ENCODE results near the gene ZNF106.

ZNF106 gene

DNA sequence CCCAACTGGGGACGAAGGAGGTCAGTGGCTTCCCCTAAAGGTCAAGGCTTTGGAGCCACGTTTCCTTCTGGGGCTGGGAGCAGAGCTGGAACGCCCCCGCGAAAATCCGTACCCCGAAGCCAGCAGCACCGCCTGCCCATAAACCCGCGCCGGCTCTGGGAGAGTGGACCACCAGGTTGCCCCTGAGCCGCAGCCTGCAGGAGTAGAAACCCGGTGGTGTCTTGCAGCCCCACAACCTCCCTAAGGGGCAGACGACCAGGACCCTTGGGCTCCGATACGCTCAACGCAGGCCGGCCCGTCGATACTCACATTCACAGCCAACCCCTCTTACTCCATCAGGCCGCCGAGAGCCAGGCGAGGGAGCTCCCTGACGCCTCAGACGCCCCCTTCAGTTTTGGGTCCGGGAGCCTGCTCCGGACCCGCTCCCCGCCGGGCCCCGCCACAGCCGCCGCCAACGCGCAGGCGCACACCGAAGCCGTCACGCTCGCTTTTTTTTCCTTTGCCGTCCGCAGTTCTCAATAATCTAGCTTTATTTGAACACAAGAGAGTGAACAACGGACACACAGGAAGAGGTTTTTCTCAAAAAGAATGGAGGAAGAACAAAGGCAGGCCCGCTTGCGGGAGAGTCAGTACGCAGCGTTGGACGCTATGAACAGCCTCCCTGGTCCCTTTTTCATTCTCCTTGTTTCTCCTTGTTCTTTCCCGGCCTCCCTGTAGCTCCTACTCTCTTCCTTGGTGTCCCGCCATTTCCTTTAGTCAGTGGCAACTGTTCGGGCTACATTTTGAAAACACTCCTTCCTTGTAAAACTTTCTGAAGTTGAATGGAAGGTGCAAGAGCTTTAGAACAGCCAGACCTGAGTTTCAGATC lies at the start of gene ZNF106:
Gene ZNF106, minus strand, starts transcription at position 471 of the 868 bp plus-strand sequence. CDS start 18,852 bp downstream, outside the sequence.
- DNase-seq: peak; percentile 94

DNA sequence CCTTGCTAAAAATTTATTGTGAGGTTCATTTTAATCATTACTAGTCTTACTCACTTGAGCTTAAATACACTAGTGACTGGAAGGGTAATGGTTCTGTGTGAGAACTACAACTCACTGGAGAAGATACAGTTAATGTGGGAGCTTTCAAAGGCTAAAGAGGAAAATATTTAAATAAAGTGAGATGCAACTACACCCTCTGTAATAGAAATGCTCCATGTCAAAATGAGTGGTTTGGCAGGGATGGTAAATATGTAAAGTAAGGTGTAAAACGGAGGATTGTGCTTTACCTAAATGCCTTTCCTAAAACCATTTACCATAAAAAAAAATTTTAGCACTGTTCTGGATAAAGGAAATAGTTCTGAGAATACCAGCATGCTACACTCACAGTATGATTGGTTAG lies 42.3 kb upstream of the ZNF106 start:
- DNase-seq: no peak

DNA sequence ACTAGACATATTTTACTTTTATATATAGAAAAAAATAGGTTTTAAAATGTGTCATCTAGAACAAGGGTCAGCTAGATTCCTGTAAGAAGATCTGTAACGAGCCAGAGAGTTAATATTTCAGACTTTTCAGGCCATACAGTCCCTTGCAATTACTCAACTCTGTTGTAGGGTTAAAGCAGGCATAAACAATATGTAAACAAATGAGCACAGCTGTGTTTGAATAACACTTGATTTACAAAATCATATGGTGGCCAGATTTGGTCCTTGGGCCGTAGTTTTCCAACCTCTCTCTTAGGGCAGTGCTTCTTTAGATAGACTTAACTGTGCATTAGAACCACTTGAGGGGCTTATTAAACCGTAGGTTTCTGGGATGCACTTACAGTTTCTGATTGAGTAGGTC lies 38.0 kb upstream of the ZNF106 start:
- DNase-seq: no peak

DNA sequence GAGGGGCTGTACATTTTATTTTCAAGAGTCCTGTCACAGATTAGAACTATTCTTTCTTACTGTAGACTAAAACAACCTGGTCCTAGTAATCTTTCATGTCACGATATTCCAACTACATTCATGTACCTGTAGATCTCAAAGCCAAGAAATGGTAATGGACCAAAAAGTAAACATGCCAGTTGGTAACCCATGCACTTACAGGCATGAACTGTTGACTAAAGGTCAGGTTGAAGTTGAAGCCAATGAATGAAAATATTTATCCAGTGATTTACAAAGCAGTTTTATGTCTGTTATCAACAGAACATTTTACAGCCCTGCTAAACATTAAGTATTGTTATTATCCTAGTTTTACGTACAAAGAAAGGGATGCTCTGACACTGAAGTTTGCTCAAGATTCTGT lies 32.4 kb upstream of the ZNF106 start:
- DNase-seq: no peak

DNA sequence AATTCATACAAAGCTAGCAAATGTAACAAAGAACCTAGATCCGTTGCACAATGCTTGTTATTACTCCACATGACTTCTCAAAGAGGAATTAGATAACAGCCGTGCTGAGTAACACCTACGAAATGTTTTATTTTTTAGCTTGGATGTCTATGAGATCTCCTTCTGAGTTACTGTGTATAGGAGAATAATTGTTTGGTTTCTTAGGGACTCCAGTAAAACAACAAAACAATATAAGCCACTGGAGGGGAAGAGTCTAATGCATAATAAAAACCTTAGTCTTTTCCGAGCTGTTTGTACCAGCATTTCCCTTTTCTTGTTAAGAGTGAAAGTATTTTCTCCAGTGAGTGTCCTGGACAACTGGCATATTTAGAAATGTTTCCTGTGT lies 20.1 kb upstream of the ZNF106 start:
- DNase-seq: no peak

DNA sequence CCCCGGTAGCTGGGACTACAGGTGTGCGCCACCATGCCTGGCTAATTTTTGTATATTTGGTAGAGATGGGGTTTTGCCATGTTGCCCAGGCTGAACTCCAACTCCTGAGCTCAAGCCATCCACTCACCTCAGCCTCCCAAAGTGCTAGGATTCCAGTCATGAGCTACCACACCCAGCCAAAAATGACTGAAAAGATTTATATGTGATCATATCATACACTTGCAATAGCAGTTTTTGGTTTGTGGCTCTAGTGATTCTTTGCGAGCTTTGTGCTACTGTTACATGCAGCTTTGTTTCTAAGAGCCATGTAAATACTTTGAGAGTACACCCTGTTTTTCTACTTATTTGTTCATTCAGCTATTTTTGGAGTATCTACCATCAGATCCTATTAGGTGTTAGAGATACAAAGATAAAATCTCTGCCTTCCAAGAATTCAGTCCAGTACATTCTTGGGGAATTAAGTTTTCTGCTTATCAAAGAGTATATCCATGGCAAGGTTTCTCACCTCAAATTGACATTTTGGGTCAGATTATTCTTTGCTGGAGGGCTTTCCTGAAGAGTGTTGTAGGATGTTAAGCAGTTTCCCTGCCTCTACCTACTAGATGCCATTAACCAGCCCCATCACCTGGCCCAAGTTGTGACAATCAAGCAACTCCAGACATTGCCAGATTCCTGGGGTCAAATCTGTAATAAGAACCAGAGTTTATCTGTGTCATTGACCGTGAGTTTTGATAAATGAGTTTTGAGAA lies 19.5 kb upstream of the ZNF106 start:
- DNase-seq: no peak

DNA sequence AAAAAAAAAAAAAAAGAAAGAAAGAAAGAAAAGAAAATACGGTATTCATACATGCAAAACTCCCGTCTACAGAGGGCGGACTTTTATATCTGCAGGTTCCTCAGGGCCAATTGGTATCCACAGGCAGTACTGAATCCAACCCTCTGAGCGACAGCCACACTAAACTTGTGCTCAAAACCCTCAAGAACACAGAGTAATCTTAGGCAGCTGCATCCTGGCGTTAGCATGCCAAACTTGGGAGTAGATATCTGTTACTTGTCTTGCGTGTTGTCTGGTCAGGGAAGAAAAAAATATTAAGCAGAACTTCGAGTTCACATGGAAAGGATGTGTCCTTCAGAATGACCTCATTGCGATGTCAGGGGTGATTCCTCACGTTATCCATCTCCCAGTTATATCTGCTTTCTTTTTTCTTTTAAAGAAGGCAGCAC lies 17.3 kb upstream of the ZNF106 start:
- no peak for DNase-seq

DNA sequence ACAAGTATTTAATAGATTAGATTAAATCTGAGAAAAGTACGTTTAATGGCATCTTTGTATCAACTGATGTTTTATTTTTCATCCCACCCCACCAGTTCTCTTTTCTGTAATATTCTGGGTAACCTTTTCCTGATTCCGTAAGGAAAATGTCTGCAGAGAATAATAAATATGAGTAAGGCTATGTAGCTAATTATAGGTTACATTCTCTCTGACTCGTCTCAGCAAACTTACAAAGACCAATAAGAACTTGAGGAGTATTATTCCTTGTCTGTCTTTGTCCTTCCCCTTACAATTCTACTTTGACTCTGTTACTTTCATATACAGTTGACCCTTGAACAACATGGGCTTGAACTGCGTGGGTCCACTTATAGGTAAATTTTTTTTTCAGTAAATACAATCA lies 16.6 kb upstream of the ZNF106 start:
- no peak for DNase-seq

DNA sequence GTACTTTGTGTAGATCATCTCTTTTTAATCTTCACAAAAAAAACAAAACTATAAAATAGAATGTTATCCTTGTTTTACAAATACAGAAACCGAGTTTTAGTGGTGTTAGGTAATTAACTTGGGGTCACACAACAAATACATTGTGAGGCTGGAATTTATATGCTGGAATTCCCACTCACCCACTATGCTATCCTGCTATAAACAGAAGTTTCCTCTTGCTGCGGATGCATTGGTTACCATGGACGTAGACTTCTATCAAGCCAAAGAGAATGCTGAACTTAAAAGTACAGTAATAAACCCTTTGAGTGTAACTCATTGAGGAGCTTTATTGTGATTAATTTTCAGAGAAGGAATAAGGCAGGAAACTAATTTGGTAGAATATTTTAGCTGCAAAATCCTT lies 13.7 kb upstream of the ZNF106 start:
- no peak for DNase-seq

DNA sequence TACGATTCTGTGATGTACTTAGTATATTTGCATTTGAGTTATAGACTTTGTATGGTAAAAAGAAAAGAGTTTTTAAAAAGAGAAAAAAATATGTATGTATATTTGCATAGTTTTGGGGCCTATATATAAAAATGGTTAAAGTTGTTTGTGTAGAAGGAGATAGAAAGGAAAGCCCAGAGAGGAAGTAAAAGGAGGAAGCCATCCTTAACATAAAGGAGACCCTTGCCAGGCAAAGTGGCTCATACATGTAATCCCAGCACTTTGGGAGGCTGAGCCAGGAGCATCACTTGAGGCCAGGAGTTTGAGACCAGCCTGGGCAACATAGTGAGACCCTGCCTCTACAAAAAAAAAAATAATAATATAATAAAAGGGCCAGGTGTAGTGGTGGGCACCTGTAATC lies 12.9 kb upstream of the ZNF106 start:
- DNase-seq: no peak

DNA sequence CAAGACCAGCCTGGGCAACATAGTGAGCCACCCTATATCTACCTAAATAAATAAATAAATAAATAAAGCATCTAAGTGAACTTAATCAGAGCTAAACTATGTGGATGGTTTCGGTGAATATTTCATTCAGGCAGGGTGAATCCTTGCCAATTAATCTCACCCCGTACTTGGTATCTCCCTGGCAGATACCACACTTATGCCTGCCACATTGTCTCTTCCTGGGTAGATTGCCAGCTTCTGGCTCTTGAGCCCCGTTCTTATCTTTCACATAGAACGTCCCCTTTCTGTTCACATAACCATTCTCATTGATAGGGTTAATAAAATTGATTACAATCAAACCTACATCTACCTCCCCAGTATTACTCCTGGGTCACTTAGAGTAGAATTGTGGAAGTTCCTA lies 11.5 kb upstream of the ZNF106 start:
- DNase-seq: no peak

DNA sequence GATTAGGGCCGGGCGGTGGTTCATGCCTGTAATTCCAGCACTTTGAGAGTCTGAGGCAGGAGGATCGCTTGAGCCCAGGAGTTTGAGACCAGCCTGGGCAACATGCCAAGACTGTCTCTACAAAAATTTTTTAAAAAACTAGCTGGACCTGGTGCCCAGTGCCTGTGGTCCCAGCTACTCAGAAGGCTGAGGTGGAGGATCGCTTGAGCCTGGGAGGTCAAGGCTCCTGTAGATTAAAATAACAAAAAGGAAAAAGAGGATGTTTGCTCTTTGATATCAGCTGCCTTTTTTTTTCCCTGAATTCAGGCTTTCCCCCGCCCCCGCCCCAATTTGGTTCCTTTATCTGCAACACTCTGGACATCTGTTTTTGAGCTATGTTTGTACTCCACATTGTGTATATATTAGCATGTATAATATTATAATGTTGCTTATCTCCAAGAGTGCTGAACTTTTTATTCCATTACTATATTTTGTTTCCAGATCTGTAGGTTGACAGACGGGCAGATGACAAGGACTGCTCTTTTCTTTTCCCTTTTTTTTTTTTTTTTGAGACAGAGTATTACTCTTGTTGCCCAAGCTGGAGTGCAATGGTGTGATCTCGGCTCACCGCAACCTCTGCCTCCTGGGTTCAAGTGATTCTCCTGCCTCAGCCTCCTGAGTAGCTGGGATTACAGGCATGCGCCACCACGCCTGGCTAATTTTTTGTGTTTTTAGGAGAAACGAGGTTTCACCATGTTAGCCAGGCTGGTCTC lies 9.1 kb upstream of the ZNF106 start:
- DNase-seq: no peak

DNA sequence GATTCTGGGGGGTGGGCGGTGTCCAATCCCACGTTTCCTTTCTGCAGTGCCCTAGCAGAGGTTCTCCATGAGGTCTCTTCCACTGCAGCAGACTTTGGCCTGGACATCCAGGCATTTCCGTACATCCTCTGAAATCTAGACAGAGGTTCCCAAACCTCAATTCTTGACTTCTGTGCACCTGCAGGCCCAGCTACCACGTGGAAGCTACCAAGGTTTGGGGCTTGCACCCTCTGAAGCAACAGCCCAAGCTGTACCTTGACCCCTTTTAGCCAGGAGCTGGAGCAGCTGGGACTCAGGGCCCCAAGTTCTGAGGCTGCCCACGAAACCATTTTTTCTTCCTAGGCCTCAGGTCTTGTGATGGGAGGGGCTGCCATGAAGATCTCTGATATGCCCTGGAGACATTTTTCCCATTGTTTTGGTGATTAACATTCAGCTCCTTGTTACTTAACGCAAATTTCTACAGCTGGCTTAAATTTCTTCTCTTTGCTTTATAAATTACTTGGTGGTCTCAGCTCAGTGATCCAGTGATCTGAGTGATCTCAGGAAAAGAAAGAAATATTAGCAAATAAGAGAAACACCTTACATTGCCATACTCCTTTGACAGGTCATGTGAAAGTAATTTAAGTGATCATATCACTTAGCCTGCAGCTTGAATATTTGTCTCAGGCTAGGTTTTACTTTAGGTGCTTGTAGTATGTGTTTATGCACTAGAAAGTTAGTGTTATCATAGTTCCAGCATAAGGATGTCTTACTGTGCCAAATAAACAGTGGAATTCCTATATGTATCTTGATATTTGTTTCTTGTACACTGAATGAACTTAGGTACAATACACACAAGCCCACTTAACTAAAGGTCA lies 7.5 kb upstream of the ZNF106 start:
- DNase-seq: no peak

DNA sequence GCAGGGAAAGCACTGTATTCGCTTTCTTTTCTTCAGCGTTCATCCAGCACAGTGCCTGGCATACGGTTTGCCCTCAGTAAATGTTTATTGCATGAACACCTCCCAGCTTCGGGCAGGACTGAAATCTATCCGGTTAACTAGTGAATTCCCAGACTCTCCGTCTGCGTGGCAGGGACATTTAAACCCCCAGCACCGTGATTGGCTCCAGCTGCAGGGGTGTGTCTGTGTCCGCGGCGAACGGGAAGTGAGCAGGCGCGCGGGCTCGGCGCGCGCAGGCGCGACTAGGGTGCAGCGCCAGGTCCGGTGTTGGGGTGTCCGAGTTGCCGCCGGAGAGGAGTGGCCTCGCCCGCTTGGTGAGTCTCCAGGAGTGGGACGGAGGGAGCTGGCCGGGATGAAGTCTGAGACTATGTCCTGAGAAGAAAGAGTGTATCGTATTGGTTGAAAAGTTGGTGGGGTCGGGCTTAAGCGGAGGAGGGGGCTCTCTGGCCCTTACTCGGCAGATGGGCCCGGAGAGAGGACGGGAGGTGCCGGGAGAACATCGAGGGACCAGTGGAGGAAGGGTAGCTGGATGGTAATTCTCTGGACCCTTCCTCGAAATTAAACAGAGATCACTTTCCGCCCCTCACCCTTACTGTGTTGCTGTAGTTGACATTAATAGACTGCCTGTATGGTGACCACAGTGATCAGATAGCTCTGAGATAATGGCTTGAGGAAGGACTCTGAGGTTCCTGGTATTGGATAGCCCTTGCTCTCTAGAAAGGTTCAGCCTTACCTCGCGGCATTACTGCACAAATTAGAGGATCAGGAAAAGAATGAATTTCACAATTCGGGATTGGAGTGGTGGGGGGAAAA lies 4.6 kb upstream of the ZNF106 start, which contains the start of gene SNAP23:
Gene SNAP23, plus strand, starts transcription at position 274 of the 852 bp plus-strand sequence. CDS start 16,213 bp downstream, outside the sequence.
- peak; percentile 88 for DNase-seq

DNA sequence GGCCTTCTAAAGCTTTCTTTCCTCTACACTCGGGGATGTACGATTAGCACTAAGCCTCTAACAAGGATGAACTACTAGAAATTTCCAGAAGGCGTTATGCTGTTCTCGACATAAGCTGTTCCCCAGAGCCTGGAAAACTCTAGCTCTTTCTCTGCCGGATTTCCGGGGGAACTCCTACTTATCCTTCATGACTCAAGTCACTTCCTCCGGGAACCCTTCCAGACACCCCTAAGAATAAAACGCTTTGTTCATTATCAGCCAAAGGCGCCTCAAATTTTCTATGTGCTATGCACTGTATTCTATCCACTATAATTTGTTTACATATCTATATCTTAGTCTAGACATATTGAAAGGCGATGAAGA lies 4.0 kb upstream of the ZNF106 start:
- DNase-seq: peak; percentile 41

DNA sequence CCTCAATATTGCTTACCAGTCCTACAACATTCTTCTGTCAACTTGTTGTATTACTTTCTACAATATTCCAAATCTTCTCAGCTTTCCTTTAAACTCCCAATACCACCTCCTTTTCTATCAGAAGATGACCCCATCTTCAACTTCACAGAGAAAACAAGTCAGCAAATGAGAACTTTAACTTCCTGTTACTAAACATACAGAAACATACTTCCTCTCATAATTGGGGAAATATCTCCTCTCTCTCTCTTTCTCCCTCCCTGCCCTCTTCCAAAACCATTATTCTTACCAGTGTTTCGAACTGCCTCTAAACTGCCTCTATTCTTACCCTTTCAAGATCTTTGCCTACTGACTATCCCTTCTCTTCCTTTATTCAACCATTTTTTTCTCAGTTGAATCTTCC lies 2.7 kb upstream of the ZNF106 start:
- DNase-seq: no peak

DNA sequence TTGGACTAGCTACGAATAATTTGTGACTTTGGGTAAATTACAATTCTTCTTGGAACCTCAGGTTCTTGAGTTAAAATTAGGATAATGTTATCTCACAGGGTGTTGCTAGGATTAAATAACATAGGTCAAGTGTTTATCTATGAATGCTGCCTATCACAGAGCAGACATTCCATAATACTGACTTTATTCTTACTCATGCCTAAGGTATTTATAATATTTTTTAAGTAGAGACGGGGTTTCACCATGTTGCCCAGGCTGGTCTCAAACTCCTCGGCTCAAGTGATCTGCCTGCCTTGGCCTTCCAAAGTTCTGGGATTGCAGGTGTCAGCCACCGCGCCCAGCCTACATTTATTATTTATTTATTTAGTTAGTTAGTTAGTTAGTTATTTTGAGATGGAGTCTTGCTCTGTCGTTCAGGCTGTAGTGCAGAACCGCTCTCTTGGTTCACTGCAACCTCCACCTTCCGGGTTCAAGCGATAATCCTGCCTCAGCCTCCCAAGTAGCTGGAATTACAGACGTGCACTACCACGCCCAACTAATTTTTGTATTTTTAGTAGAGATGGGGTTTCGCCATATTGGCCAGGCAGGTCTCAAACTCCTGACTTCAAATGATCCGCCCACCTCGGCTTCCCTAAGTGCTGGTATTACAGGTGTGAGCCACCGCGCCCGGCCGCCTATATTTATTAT lies 741 bp upstream of the ZNF106 start:
- no peak for DNase-seq

DNA sequence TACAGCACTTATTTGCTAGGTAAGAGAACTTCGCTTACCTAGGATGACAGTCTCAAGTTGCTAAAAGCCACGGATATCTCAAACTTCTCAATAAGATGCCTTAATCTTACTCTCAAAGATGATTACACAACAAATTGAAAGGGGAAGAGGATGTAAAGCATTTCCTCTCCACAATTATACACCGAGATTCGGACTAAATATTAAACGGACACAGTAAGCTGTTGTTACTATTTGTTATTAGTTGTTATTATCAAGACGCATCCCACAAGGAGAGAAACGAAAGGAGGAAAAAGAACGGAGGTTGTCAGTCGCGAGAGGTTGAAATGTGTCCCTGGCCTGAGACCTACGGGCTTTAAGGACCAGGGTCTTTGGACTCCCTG lies 660 bp downstream of the ZNF106 start:
- DNase-seq: peak; percentile 7

DNA sequence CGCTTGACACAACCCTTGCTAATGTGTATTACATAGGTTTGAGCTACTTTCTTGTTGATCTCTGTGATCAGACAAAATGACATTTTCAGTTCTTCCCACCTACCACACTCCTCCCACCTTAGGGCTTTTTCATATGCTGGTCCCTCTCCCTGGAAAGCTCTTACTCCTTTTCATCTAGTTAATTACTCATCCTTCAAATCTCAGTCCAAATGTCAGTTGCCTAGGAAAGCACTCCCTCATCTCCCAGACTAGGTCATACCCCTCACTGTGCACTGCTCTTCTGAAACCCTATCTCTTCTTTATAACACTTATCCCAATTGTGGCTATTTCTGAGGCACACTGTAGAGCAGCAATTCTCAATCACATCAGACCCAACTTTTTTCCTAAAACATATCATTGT lies 7.3 kb downstream of the ZNF106 start:
- no peak for DNase-seq

DNA sequence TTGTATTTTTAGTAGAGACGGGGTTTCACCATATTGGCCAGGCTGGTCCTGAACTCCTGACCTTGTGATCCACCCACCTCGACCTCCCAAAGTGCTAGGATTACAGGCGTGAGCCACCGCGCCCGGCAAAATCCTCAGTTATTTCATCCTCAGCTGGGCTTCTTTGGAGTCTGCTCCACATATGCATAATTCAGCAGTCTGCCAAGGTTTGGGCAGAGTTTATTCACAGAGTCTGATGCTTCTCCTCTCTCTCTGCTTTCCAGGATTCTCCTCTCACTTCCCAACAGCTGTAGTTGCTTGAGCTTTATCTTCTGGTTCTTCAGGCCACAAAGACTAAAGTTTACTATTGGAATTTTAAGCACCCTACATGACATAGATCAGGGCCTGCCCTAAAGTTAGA lies 8.2 kb downstream of the ZNF106 start:
- no peak for DNase-seq

DNA sequence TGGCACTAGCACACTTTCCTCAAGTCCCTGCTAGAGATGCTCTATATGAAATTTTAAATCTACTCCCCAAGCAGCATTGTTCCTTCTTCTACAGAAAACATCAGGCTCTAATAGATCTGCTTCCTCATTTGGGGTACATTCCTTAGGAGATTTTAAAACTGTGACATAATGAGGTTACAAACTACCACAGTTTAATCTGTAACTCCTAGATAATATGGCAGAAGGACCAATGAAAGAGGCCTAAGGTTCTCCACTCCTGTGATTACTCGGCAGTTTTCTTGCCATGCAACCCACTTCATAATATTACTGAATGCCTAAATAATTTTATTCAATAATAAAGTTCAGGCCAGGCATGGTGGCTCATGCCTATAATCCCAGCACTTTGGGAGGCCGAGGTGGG lies 16.1 kb downstream of the ZNF106 start:
- no peak for DNase-seq
